Neuronal stem cell (in vitro differentiated cells): ENCODE results near the gene PDCD1.
"Not testable (repeated sequence)": the region's sequence is repeated elsewhere in the genome, so short reads cannot be mapped to it uniquely, and the experiment has no call there.

Experiments
- DNase-seq: peaks from one replicate; pipeline ENCODE4 v3.0.0-alpha.2; 2013; ENCODE audit warnings: low spot score
- H2AFZ ChIP-seq: one replicate; pipeline ENCODE4 v1.6.1; 2013; ENCODE audit warnings: mild to moderate bottlenecking, low read length, inconsistent platforms
- H2AK5ac ChIP-seq: 2 replicates; pipeline ENCODE4 v1.6.1; 2013; ENCODE audit warnings: low read depth, mild to moderate bottlenecking, inconsistent platforms, low read length, moderate library complexity, mixed read lengths
- H2BK120ac ChIP-seq: 2 replicates; pipeline ENCODE4 v1.6.1; 2013; ENCODE audit warnings: low read depth, mild to moderate bottlenecking, inconsistent platforms, low read length, moderate library complexity, mixed read lengths
- H2BK12ac ChIP-seq: one replicate; pipeline ENCODE4 v1.6.1; 2013; ENCODE audit warnings: low read length, inconsistent platforms
- H2BK15ac ChIP-seq: 2 replicates; pipeline ENCODE4 v1.6.1; 2013; ENCODE audit warnings: mild to moderate bottlenecking, low read length, inconsistent platforms, mixed read lengths
- H2BK5ac ChIP-seq: one replicate; pipeline ENCODE4 v1.6.1; 2013; ENCODE audit warnings: inconsistent platforms, mild to moderate bottlenecking, low read length, moderate library complexity
- H3K14ac ChIP-seq: one replicate; pipeline ENCODE4 v1.6.1; 2013; ENCODE audit warnings: low read length, inconsistent platforms
- H3K18ac ChIP-seq: 2 replicates; pipeline ENCODE4 v1.6.1; 2013; ENCODE audit warnings: low read length, inconsistent platforms
- H3K23ac ChIP-seq: 2 replicates; pipeline ENCODE4 v1.6.1; 2013; ENCODE audit warnings: low read depth, mild to moderate bottlenecking, mixed read lengths, low read length, inconsistent platforms; ENCODE audit not compliant: poor library complexity
- H3K27ac ChIP-seq: replicated peaks from 3 replicates; pipeline ENCODE4 v1.5.1; 2013; ENCODE audit warnings: low read length, inconsistent platforms
- H3K27me3 ChIP-seq, 3 experiments: 2 replicates each; pipeline ENCODE4 v1.6.1; 2013; ENCODE audit warnings: low read length in 3 of 3, mild to moderate bottlenecking in 2 of 3, inconsistent platforms in 1 of 3, low read depth in 1 of 3, mixed read lengths in 1 of 3, moderate library complexity in 1 of 3; ENCODE audit not compliant: control insufficient read depth in 3 of 3, insufficient read depth in 3 of 3
- H3K36me3 ChIP-seq, 2 donors: replicated peaks in 1 of 2; 2 replicates each; pipeline ENCODE4 v1.6.1; 2013; ENCODE audit warnings: low read length in 2 of 2; ENCODE audit not compliant: control insufficient read depth in 2 of 2, insufficient read depth in 2 of 2
- H3K4ac ChIP-seq: 2 replicates; pipeline ENCODE4 v1.6.1; 2013; ENCODE audit warnings: inconsistent platforms, mild to moderate bottlenecking, low read length, moderate library complexity
- H3K4me1 ChIP-seq, 2 donors: 1 replicate in 1 of 2; 2 replicates in 1 of 2; pipeline ENCODE4 v1.6.1; 2013; ENCODE audit warnings: low read length in 2 of 2, low read depth in 1 of 2; ENCODE audit not compliant: control insufficient read depth in 2 of 2, insufficient read depth in 1 of 2
- H3K4me2 ChIP-seq: one replicate; pipeline ENCODE4 v1.6.1; 2013; ENCODE audit warnings: mild to moderate bottlenecking, low read length, inconsistent platforms; ENCODE audit not compliant: insufficient read depth, poor library complexity, severe bottlenecking
- H3K4me3 ChIP-seq, 2 donors: 2 replicates each; pipeline ENCODE4 v1.5.1; 2013; ENCODE audit warnings: low read length in 2 of 2, mild to moderate bottlenecking in 2 of 2, inconsistent platforms in 1 of 2, moderate library complexity in 1 of 2
- H3K79me1 ChIP-seq: one replicate; pipeline ENCODE4 v1.6.1; 2013; ENCODE audit warnings: low read depth, mild to moderate bottlenecking, inconsistent platforms, low read length, moderate library complexity
- H3K9ac ChIP-seq: one replicate; pipeline ENCODE4 v1.6.1; 2013; ENCODE audit warnings: mild to moderate bottlenecking, low read depth, low read length, inconsistent platforms; ENCODE audit not compliant: poor library complexity
- H3K9me3 ChIP-seq, 2 donors: replicated peaks in 1 of 2; 2 replicates each; pipeline versions ENCODE3 to v1.6.1; 2013; ENCODE audit warnings: low read length in 2 of 2, mild to moderate bottlenecking in 2 of 2, inconsistent platforms in 1 of 2, low read depth in 1 of 2, mixed read lengths in 1 of 2, moderate library complexity in 1 of 2; ENCODE audit not compliant: control insufficient read depth in 2 of 2, insufficient read depth in 1 of 2
- H4K8ac ChIP-seq: one replicate; pipeline ENCODE4 v1.6.1; 2013; ENCODE audit warnings: low read depth, mild to moderate bottlenecking, inconsistent platforms, low read length, moderate library complexity
- H4K91ac ChIP-seq: one replicate; pipeline ENCODE4 v1.6.1; 2013; ENCODE audit warnings: low read length, low read depth, mild to moderate bottlenecking, inconsistent platforms; ENCODE audit not compliant: poor library complexity
- WGBS, 2 donors: extraction: QIAGEN DNeasy Blood & Tissue Kit; methylation state at CpG; one replicate each; pipeline ENCODE4 v1.1.7; 2013; ENCODE audit warnings: missing lambda C conversion rate in 2 of 2, mixed read lengths in 1 of 2; ENCODE audit not compliant: insufficient read length in 2 of 2, insufficient replicate concordance in 1 of 2; ENCODE audit errors: extremely low coverage in 2 of 2; 5-methylcytosine and 5-hydroxymethylcytosine counted together

Gene PDCD1

DNA sequence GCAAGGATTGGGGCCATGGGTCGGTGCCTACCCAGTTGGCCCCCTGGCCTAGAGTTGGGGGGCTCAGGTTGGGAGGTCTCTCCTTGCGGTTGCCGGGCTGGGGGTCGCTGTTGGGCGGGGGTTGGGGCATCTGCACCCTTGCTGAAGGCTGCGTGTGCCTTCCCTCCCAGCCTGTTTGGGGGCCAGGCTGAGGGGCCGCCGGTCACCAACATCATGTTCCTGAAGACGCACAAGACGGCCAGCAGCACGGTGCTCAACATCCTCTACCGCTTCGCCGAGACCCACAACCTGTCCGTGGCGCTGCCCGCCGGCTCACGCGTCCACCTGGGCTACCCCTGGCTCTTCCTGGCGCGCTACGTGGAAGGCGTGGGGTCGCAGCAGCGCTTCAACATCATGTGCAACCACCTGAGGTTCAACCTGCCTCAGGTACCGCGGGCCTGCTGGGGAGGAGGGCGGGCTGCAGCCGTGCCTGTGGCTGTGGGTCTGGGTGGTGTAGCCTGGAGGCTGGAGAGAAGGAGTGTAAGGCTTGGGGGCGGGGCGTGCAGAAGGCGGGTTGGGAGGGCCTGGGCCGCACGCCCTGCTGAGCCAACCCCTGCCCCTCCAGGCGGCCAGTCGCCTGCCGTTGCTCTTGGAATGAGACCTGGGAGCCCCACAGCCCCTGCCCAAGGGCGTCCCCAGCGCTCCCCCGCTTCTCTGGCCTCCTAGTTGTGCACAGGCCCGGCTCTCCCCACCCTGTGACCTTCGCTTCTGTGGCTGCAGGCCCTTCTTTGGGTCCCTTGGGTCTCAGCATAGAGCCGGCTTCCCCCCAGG lies 56.9 kb downstream of the PDCD1 start:
- H3K4me2 ChIP-seq, result peak overlapping the region; percentile 2
- peak overlapping the region; percentile 65 for H4K8ac ChIP-seq

GRCh38 chr2:241800198-241800903 lies 58.3 kb downstream of the PDCD1 start:
- not testable (repeated sequence) for H3K79me1 ChIP-seq, H3K4me3 ChIP-seq, H4K8ac ChIP-seq, H3K27me3 ChIP-seq, H3K36me3 ChIP-seq, H3K9ac ChIP-seq, H3K27ac ChIP-seq, H3K4me2 ChIP-seq, H3K4ac ChIP-seq, H3K9me3 ChIP-seq, H3K23ac ChIP-seq, H2AFZ ChIP-seq, H2BK12ac ChIP-seq, H3K14ac ChIP-seq, DNase-seq, H2BK120ac ChIP-seq, H4K91ac ChIP-seq
- no CpG with 5 or more reads among the region's 35 CpGs for WGBS, 2 donors
- peak overlapping the region; percentile 13 for H3K18ac ChIP-seq
- H2BK15ac ChIP-seq, result peak overlapping the region; percentile 75
- peaks cover 9 to 12% of the 10 kb centered on the region in 2 donors for H3K4me1 ChIP-seq
- H2BK5ac ChIP-seq, result peak overlapping the region; percentile 46
- peak overlapping the region; percentile 68 for H2AK5ac ChIP-seq

More for the DNA sequence above, 56.9 kb downstream of the PDCD1 start:
- no peak for DNase-seq
- Histone ChIP-seq H3K9me3 (no peaks in the 10 kb centered on the region), H2AFZ (no peak overlapping the region), H3K4ac (peak overlapping the region; percentile 76), H3K14ac (peak overlapping the region; percentile 82), H3K27ac (no peak overlapping the region), H3K79me1 (peaks cover 8% of the 10 kb centered on the region), H3K23ac (peak overlapping the region; percentile 73), H2BK120ac (peak overlapping the region; percentile 83), H4K91ac (no peak overlapping the region), H2BK12ac (peak overlapping the region; percentile 58), H2BK15ac (peak overlapping the region; percentile 99), H3K27me3 (peaks cover 0 to 7% (median 0%) of the 10 kb centered on the region in 3 experiments), H2BK5ac (peak overlapping the region; percentile 66), H3K9ac (peak overlapping the region; percentile 44), H3K4me1 (peaks cover 9 to 12% of the 10 kb centered on the region in 2 donors), H3K4me3 (no peak overlapping the region), H2AK5ac (peak overlapping the region; percentile 98), H3K18ac (peak overlapping the region; percentile 96), H3K36me3 (no peaks in the 10 kb centered on the region)
- no CpG with 5 or more reads among the region's 44 CpGs for WGBS, 2 donors
